ENCODE results near the gene CAVIN2.

GRCh38 chr2:191870744-191871143 lies 23.9 kb upstream of the CAVIN2 start:
- TF ChIP-seq, protein P1, sequence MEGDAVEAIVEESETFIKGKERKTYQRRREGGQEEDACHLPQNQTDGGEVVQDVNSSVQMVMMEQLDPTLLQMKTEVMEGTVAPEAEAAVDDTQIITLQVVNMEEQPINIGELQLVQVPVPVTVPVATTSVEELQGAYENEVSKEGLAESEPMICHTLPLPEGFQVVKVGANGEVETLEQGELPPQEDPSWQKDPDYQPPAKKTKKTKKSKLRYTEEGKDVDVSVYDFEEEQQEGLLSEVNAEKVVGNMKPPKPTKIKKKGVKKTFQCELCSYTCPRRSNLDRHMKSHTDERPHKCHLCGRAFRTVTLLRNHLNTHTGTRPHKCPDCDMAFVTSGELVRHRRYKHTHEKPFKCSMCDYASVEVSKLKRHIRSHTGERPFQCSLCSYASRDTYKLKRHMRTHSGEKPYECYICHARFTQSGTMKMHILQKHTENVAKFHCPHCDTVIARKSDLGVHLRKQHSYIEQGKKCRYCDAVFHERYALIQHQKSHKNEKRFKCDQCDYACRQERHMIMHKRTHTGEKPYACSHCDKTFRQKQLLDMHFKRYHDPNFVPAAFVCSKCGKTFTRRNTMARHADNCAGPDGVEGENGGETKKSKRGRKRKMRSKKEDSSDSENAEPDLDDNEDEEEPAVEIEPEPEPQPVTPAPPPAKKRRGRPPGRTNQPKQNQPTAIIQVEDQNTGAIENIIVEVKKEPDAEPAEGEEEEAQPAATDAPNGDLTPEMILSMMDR (IDR thresholded peaks at IDR 0.05; ENCODE audit: low read depth, low read length), result peak; percentile 0
- TF ChIP-seq POLR2A (IDR thresholded peaks at IDR 0.05; ENCODE audit: extremely low read depth, insufficient read length), result no peak
- TF ChIP-seq, protein P2, sequence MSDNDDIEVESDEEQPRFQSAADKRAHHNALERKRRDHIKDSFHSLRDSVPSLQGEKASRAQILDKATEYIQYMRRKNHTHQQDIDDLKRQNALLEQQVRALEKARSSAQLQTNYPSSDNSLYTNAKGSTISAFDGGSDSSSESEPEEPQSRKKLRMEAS (IDR thresholded peaks at IDR 0.05; ENCODE audit: low read depth, low read length), result no peak
- TF ChIP-seq MYC (IDR thresholded peaks at IDR 0.05; ENCODE audit: low read depth, low read length), result no peak

All from NB4 (cell line).